ENCODE data around the gene TGM4. TPM values are rescaled to one million over a fixed set of nuclear protein-coding genes. Genes with fewer than 3 reads are reported as not detected.

Gene TGM4
- total and polyA plus RNA-seq, 2 experiments from 2014 or later = not detected

DNA sequence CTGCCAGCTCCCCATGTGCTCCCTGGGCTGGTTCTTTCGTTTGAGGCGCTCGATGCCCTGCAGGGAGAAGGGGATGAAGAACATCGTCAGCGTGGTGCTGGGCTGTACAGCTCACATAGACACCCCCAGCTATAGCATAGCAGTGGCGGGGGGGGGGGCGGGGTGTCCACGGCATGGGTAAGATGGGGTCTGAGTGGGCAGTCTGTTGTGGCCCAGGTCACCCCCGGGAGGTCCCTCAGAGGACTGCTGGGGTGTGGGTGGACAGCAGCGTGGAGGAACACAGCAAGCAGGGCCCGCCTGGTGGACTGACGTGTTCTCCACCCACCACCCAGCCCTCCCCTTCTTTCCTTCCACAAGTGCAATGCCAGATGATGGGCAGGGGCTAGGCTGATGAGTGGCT is 43.7 kb downstream of the TGM4 start:
- Mint-ChIP-seq H3K27ac (no peak overlapping the region), H3K4me1 (no peaks in the 10 kb centered on the region; the same call in 2 of the 3 replicates), H3K4me3 (no peak overlapping the region), H3K9me3 (no peaks in the 10 kb centered on the region; the same call in 2 of the 3 replicates), H3K36me3 (ENCODE audit: low read depth) (peaks cover 7% of the 10 kb centered on the region; the same call in 2 of the 3 replicates), H3K27me3 (ENCODE audit: insufficient read depth, low read depth, poor library complexity) (no peaks in the 10 kb centered on the region)
- Histone ChIP-seq H3K4me3 (no peak overlapping the region), H4K20me1 (replicated peaks; ENCODE audit: insufficient read depth) (no peaks in the 10 kb centered on the region), H3K36me3 (ENCODE audit: insufficient read depth) (no peaks in the 10 kb centered on the region), H3K9me2 (ENCODE audit: insufficient read depth) (no peaks in the 10 kb centered on the region), H3F3A (replicated peaks; ENCODE audit: low read depth) (no peaks in the 10 kb centered on the region), H2AFZ (no peak overlapping the region), H3K79me2 (replicated peaks; ENCODE audit: insufficient read depth) (no peaks in the 10 kb centered on the region), H3K27ac (ENCODE audit: low read depth) (no peak overlapping the region), H3K4me1 (ENCODE audit: insufficient read depth) (no peaks in the 10 kb centered on the region), H3K4me2 (no peak overlapping the region), H3K27me3 (ENCODE audit: insufficient read depth) (no peaks in the 10 kb centered on the region)
- TF ChIP-seq ZNF114 (CRISPR knock-in tag; IDR thresholded peaks at IDR 0.05) = no peak
- TF ChIP-seq EZH2phosphoT487 (IDR thresholded peaks at IDR 0.05; ENCODE audit: unreplicated experiment) = no peak
- DNase-seq (ENCODE audit: low spot score) (no peak), ATAC-seq (no peak)

- Histone ChIP-seq H3K4me2 (no peak overlapping the region), H3K27me3 (ENCODE audit: insufficient read depth) (no peaks in the 10 kb centered on the region), H3K27ac (ENCODE audit: low read depth) (no peak overlapping the region), H3K79me2 (replicated peaks; ENCODE audit: insufficient read depth) (no peaks in the 10 kb centered on the region), H3K9me2 (ENCODE audit: insufficient read depth) (no peaks in the 10 kb centered on the region), H2AFZ (no peak overlapping the region), H3K4me1 (ENCODE audit: insufficient read depth) (no peaks in the 10 kb centered on the region), H4K20me1 (replicated peaks; ENCODE audit: insufficient read depth) (no peaks in the 10 kb centered on the region), H3K36me3 (ENCODE audit: insufficient read depth) (no peaks in the 10 kb centered on the region; the same call in 1 of the 2 replicates), H3F3A (replicated peaks; ENCODE audit: low read depth) (no peaks in the 10 kb centered on the region), H3K4me3 (no peak overlapping the region)
- TF ChIP-seq NANOG (IDR thresholded peaks at IDR 0.05; ENCODE audit: borderline replicate concordance) = no peak
- peak in 1 of 2 experiments; percentile 12; a peak in 1 of 4 replicates for TF ChIP-seq CTCF (conservative IDR thresholded peaks at IDR 0.05; ENCODE audit: low read depth in 2 of 2)
- no peak overlapping the region for H3K27ac Mint-ChIP-seq
- no peaks in the 10 kb centered on the region; the same call in 2 of the 3 replicates for H3K9me3 Mint-ChIP-seq
- no peak overlapping the region for H3K4me3 Mint-ChIP-seq
- H3K4me1 Mint-ChIP-seq = no peaks in the 10 kb centered on the region; the same call in 2 of the 3 replicates
- H3K36me3 Mint-ChIP-seq (ENCODE audit: low read depth) = peaks cover 7% of the 10 kb centered on the region; the same call in 2 of the 3 replicates
- ATAC-seq (no peak), DNase-seq (ENCODE audit: low spot score) (peak; percentile 14)
- H3K27me3 Mint-ChIP-seq (ENCODE audit: insufficient read depth, low read depth, poor library complexity) = no peaks in the 10 kb centered on the region
Measured at GRCh38 chr3:44918581-44918980, 44.2 kb downstream of the TGM4 start.

GRCh38 chr3:44920081-44920480 is 45.7 kb downstream of the TGM4 start:
- Histone ChIP-seq H3K4me1 (ENCODE audit: insufficient read depth) (no peaks in the 10 kb centered on the region), H3K27me3 (ENCODE audit: insufficient read depth) (no peaks in the 10 kb centered on the region)
- TF ChIP-seq EZH2phosphoT487 (IDR thresholded peaks at IDR 0.05; ENCODE audit: unreplicated experiment) (no peak), CTCF (conservative IDR thresholded peaks at IDR 0.05; ENCODE audit: low read depth in 2 of 2) (no peak), ZNF114 (CRISPR knock-in tag; IDR thresholded peaks at IDR 0.05) (no peak), POLR2AphosphoS5 (IDR thresholded peaks at IDR 0.05; ENCODE audit: low read depth) (no peak)
- TF ChIP-seq, protein P1, sequence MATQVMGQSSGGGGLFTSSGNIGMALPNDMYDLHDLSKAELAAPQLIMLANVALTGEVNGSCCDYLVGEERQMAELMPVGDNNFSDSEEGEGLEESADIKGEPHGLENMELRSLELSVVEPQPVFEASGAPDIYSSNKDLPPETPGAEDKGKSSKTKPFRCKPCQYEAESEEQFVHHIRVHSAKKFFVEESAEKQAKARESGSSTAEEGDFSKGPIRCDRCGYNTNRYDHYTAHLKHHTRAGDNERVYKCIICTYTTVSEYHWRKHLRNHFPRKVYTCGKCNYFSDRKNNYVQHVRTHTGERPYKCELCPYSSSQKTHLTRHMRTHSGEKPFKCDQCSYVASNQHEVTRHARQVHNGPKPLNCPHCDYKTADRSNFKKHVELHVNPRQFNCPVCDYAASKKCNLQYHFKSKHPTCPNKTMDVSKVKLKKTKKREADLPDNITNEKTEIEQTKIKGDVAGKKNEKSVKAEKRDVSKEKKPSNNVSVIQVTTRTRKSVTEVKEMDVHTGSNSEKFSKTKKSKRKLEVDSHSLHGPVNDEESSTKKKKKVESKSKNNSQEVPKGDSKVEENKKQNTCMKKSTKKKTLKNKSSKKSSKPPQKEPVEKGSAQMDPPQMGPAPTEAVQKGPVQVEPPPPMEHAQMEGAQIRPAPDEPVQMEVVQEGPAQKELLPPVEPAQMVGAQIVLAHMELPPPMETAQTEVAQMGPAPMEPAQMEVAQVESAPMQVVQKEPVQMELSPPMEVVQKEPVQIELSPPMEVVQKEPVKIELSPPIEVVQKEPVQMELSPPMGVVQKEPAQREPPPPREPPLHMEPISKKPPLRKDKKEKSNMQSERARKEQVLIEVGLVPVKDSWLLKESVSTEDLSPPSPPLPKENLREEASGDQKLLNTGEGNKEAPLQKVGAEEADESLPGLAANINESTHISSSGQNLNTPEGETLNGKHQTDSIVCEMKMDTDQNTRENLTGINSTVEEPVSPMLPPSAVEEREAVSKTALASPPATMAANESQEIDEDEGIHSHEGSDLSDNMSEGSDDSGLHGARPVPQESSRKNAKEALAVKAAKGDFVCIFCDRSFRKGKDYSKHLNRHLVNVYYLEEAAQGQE (IDR thresholded peaks at IDR 0.05; ENCODE audit: unreplicated experiment) = no peak

More at GRCh38 chr3:44920081-44920480, 45.7 kb downstream of the TGM4 start:
- Mint-ChIP-seq H3K4me3 (no peak overlapping the region), H3K27ac (no peak overlapping the region), H3K27me3 (ENCODE audit: insufficient read depth, low read depth, poor library complexity) (no peaks in the 10 kb centered on the region), H3K36me3 (ENCODE audit: low read depth) (peaks cover 7% of the 10 kb centered on the region; the same call in 2 of the 3 replicates), H3K9me3 (no peaks in the 10 kb centered on the region; the same call in 2 of the 3 replicates), H3K4me1 (no peaks in the 10 kb centered on the region; the same call in 2 of the 3 replicates)
- Histone ChIP-seq H3K4me3 (no peak overlapping the region), H4K20me1 (replicated peaks; ENCODE audit: insufficient read depth) (no peaks in the 10 kb centered on the region; the same call in 1 of the 2 replicates), H2AFZ (no peak overlapping the region), H3K79me2 (replicated peaks; ENCODE audit: insufficient read depth) (no peaks in the 10 kb centered on the region), H3F3A (replicated peaks; ENCODE audit: low read depth) (no peaks in the 10 kb centered on the region), H3K27ac (ENCODE audit: low read depth) (no peak overlapping the region), H3K9me2 (ENCODE audit: insufficient read depth) (no peaks in the 10 kb centered on the region), H3K4me2 (no peak overlapping the region), H3K36me3 (ENCODE audit: insufficient read depth) (no peaks in the 10 kb centered on the region; the same call in 1 of the 2 replicates)
- DNase-seq (ENCODE audit: low spot score) = no peak
- ATAC-seq = no peak
